GM21423 (cell line): ENCODE data around the gene ZDHHC22.

Experiments used
- ATAC-seq: cut with Tn5 transposase; IDR thresholded peaks from one replicate; pipeline ENCODE4 v1.9.1; 2021; ENCODE audit warnings: mild to moderate bottlenecking, moderate library complexity; ENCODE audit not compliant: unreplicated experiment

ZDHHC22 gene

GRCh38 chr14:77158175-77158881 lies 16.7 kb upstream of the ZDHHC22 start:
- no peak for ATAC-seq

- no peak for ATAC-seq
Measured at GRCh38 chr14:77157740-77158139, 16.1 kb upstream of the ZDHHC22 start.

GRCh38 chr14:77155083-77155482 lies 13.5 kb upstream of the ZDHHC22 start:
- ATAC-seq, result no peak

- no peak for ATAC-seq
Measured at GRCh38 chr14:77154421-77154820, 12.8 kb upstream of the ZDHHC22 start.

GRCh38 chr14:77153802-77154201 lies 12.2 kb upstream of the ZDHHC22 start:
- no peak for ATAC-seq

GRCh38 chr14:77151918-77152588 lies 10.5 kb upstream of the ZDHHC22 start:
- no peak for ATAC-seq

GRCh38 chr14:77151245-77151644 lies 9.7 kb upstream of the ZDHHC22 start:
- ATAC-seq, result no peak

- no peak for ATAC-seq
Measured at GRCh38 chr14:77148510-77149231, 7.1 kb upstream of the ZDHHC22 start.

GRCh38 chr14:77145975-77146740 lies 4.6 kb upstream of the ZDHHC22 start:
- no peak for ATAC-seq

GRCh38 chr14:77144412-77145115 lies 3.0 kb upstream of the ZDHHC22 start:
- ATAC-seq, result no peak

- no peak for ATAC-seq
Measured at GRCh38 chr14:77143071-77143470, 1.5 kb upstream of the ZDHHC22 start.

GRCh38 chr14:77142005-77142800 lies 612 bp upstream of the ZDHHC22 start:
- ATAC-seq, result no peak

GRCh38 chr14:77140359-77141213 lies 1.0 kb downstream of the ZDHHC22 start:
- ATAC-seq, result no peak

- ATAC-seq, result no peak
Measured at GRCh38 chr14:77139540-77140358, 1.8 kb downstream of the ZDHHC22 start.

GRCh38 chr14:77139022-77139421 lies 2.6 kb downstream of the ZDHHC22 start:
- no peak for ATAC-seq

- no peak for ATAC-seq
Measured at GRCh38 chr14:77133720-77134338, 7.8 kb downstream of the ZDHHC22 start.

- no peak for ATAC-seq
Measured at GRCh38 chr14:77131871-77132486, 9.6 kb downstream of the ZDHHC22 start.
